GM23338 (cell line): ENCODE results near the gene CFB.
"Not testable (repeated sequence)": the region's sequence is repeated elsewhere in the genome, so short reads cannot be mapped to it uniquely, and the experiment has no call there.

Source experiments
- CREB1 ChIP-seq: fragments of 250-450 bp; sonication (Bioruptor Pico); IDR thresholded peaks from 2 replicates; pipeline ENCODE4 v1.5.0; 2020; ENCODE audit warnings: low read depth, mild to moderate bottlenecking, moderate library complexity
- CTCF ChIP-seq, 2 experiments: fragments of 200-600 bp in 1 of 2; sonication (generic) in 1 of 2; conservative IDR thresholded peaks; 2 replicates each; pipeline versions ENCODE4 v1.5.1 to v1.6.1; 2016 to 2017; ENCODE audit warnings: antibody characterized with exemption in 2 of 2, low read depth in 2 of 2, mild to moderate bottlenecking in 2 of 2, moderate library complexity in 1 of 2
- EZH2 ChIP-seq: fragments of 200-600 bp; sonication (generic); IDR thresholded peaks from one replicate; pipeline ENCODE4 v1.8.0; 2017; ENCODE audit warnings: antibody characterized with exemption, mild to moderate bottlenecking, low read depth; ENCODE audit not compliant: unreplicated experiment
- EZH2phosphoT487 ChIP-seq: fragments of 200-600 bp; sonication (generic); IDR thresholded peaks from one replicate; pipeline ENCODE4 v1.8.1; 2018; ENCODE audit warnings: antibody characterized with exemption; ENCODE audit not compliant: unreplicated experiment
- POLR2AphosphoS5 ChIP-seq: IDR thresholded peaks from 2 replicates; pipeline ENCODE4 v1.6.1; 2016; ENCODE audit warnings: antibody characterized with exemption, low read depth
- REST ChIP-seq: IDR thresholded peaks from one replicate; pipeline ENCODE4 v1.6.1; 2018; ENCODE audit warnings: antibody characterized with exemption; ENCODE audit not compliant: unreplicated experiment
- ZNF114 ChIP-seq: fragments of 250-450 bp; sonication (Bioruptor Pico); IDR thresholded peaks from 2 replicates; pipeline ENCODE4 v1.5.0; 2020; ENCODE audit warnings: mild to moderate bottlenecking, moderate library complexity
- ZNF331 ChIP-seq: fragments of 250-450 bp; sonication (Bioruptor Pico); IDR thresholded peaks from 2 replicates; pipeline ENCODE4 v1.5.0; 2020; ENCODE audit warnings: low read depth, mild to moderate bottlenecking, moderate library complexity

GRCh38 chr6:31932137-31932536 lies 13.8 kb upstream of the CFB start:
- TF ChIP-seq CTCF (conservative IDR thresholded peaks at IDR 0.05; ENCODE audit: low read depth in 2 of 2); EZH2phosphoT487; REST; POLR2AphosphoS5; CREB1 (CRISPR knock-in tag); EZH2; ZNF114 (CRISPR knock-in tag); ZNF331: not testable (repeated sequence)
